ENCODE data around the gene OXSR1. TPM values are rescaled to one million over a fixed set of nuclear protein-coding genes. Genes with fewer than 3 reads are reported as not detected.

The OXSR1 gene
- polyA plus RNA-seq, 2 of the 4 experiments (the other 2 are of a cell fraction), result 30.2 to 44.0 TPM

DNA sequence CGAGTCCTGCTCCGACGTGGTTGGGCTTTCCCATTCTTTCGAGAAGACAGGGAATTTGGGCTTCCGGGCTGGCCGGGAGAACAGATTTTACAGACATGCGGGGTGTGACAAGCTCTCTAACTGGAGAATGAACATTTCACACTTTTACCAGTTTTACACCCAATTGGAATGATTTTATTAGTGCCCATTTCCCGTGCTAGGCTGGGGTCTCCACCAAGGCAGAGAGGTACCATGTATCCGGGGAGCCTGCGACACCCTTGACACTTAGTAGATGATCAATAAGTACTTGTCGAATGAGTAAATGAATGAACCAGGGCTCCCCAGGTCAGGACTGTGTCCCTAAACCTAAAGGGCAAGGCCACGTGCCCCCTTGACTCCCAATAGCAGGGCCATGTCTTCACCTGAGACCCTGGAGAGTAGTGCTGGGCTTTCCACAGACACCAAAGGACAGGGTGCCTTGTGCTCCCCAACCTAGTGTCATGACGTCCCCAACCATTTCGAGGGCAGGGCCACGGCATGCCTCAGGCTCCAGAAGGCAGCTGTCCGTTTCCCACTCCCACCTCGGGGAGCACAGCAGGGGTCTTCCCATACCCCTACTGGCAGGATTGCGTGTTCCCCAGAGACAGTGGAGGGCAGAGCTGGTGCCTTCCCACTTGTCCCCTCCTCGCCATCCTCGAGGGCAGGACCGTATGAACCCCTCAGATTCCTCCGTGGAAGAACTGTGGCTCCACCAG, 27.6 kb upstream of the OXSR1 start:
- Histone ChIP-seq H3K9me3 (no peaks in the 10 kb centered on the region), H3K4me2 (peak overlapping the region; percentile 95), H3K27ac (peak overlapping the region; percentile 88 to 92), H3K4me3 (peak overlapping the region; percentile 71), H3K4me1 (peaks cover 36% of the 10 kb centered on the region)
- no peak for FAIRE-seq
- TF ChIP-seq HOXA7 (CRISPR knock-in tag; IDR thresholded peaks at IDR 0.05), result no peak
- TF ChIP-seq HDAC2 (IDR thresholded peaks at IDR 0.05), result no peak
- TF ChIP-seq ESRRA (IDR thresholded peaks at IDR 0.05; ENCODE audit: borderline replicate concordance, low read length), result no peak
- TF ChIP-seq ZC3H11A (IDR thresholded peaks at IDR 0.05), result no peak
- no peak for TF ChIP-seq SREBF2 (IDR thresholded peaks at IDR 0.05)
- no peak for TF ChIP-seq EHMT2 (IDR thresholded peaks at IDR 0.05; ENCODE audit: low read depth)
- TF ChIP-seq RARB (CRISPR knock-in tag; IDR thresholded peaks at IDR 0.05), result no peak
- no peak for TF ChIP-seq ZFP36 (IDR thresholded peaks at IDR 0.05; ENCODE audit: borderline replicate concordance, partially characterized antibody)
- no peak; the same call in 1 of the 2 replicates for TF ChIP-seq PHF8 (IDR thresholded peaks at IDR 0.05; ENCODE audit: borderline replicate concordance, low read depth)
- TF ChIP-seq, protein P1, sequence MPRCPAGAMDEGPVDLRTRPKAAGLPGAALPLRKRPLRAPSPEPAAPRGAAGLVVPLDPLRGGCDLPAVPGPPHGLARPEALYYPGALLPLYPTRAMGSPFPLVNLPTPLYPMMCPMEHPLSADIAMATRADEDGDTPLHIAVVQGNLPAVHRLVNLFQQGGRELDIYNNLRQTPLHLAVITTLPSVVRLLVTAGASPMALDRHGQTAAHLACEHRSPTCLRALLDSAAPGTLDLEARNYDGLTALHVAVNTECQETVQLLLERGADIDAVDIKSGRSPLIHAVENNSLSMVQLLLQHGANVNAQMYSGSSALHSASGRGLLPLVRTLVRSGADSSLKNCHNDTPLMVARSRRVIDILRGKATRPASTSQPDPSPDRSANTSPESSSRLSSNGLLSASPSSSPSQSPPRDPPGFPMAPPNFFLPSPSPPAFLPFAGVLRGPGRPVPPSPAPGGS (IDR thresholded peaks at IDR 0.05), result no peak
- TF ChIP-seq CEBPB (IDR thresholded peaks at IDR 0.05), result no peak
- TF ChIP-seq KDM1A (IDR thresholded peaks at IDR 0.05; ENCODE audit: low read depth), result no peak
- no peak for TF ChIP-seq KDM5A (IDR thresholded peaks at IDR 0.05)
- no peak for TF ChIP-seq NFE2L2 (conservative IDR thresholded peaks at IDR 0.05; ENCODE audit: low read length)
- TF ChIP-seq JUN (IDR thresholded peaks at IDR 0.05), result no peak; a peak in 2 of 5 replicates
- TF ChIP-seq ZNF302 (CRISPR knock-in tag; IDR thresholded peaks at IDR 0.05), result no peak
- TF ChIP-seq, protein P2, sequence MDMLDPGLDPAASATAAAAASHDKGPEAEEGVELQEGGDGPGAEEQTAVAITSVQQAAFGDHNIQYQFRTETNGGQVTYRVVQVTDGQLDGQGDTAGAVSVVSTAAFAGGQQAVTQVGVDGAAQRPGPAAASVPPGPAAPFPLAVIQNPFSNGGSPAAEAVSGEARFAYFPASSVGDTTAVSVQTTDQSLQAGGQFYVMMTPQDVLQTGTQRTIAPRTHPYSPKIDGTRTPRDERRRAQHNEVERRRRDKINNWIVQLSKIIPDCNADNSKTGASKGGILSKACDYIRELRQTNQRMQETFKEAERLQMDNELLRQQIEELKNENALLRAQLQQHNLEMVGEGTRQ (IDR thresholded peaks at IDR 0.05), result no peak
- TF ChIP-seq BHLHE40 (IDR thresholded peaks at IDR 0.05; ENCODE audit: low read depth, low read length), result no peak
- TF ChIP-seq EP300 (IDR thresholded peaks at IDR 0.05), result no peak
- no peak for TF ChIP-seq TP53 (CRISPR knock-in tag; IDR thresholded peaks at IDR 0.05)
- ATAC-seq, result peak; percentile 1; a peak in 4 of 6 replicates
- ChIA-PET POLR2A (interaction anchor here (1.0 to 4.0 kb wide), 11 partner anchors 10 to 318 kb away, joined by 4 to 75 read pairs (median 6); partner anchors contain the start of genes OXSR1, PLCD1 and XYLB), CTCF (interaction anchor here (0.8 to 3.0 kb wide), 6 partner anchors 9 to 342 kb away, joined by 3 to 19 read pairs (median 4); partner anchors contain the start of genes OXSR1 and XYLB)
- 34% methylated on average over 16 of the region's 22 CpGs for WGBS (ENCODE audit: missing lambda C conversion rate)
- no peak for DNase-seq (ENCODE audit: low read depth in 1 of 2, low spot score in 1 of 2)

GRCh38 chr3:38138349-38139190, 26.8 kb upstream of the OXSR1 start, which contains the start of gene MYD88:
MYD88 (plus strand) TSS chr3:38138661; CDS start chr3:38138701, 40 bp downstream.
- H3K27ac ChIP-seq, result peak within 1 kb of the TSS; percentile 88 to 92
- DNase-seq (ENCODE audit: low read depth in 1 of 2, low spot score in 1 of 2), result peak; percentile 55 to 63
- H3K4me2 ChIP-seq, result peak within 1 kb of the TSS; percentile 95
- peaks cover 29% of the 10 kb centered on the region for H3K4me1 ChIP-seq
- ChIA-PET POLR2A (interaction anchor here (2.1 to 4.0 kb wide), 2 partner anchors 20 to 26 kb away, joined by 9 to 75 read pairs; partner anchors contain the start of gene OXSR1), CTCF (interaction anchor here (0.6 to 3.0 kb wide), 4 partner anchors 15 to 675 kb away, joined by 3 to 19 read pairs (median 4); partner anchors contain the start of gene OXSR1)
- TF ChIP-seq JUN (IDR thresholded peaks at IDR 0.05) (peak in 1 of 2 experiments; percentile 53; a peak in 1 of 5 replicates), E2F6 (IDR thresholded peaks at IDR 0.05; ENCODE audit: borderline replicate concordance, low read depth) (peak; percentile 30; the same call in 1 of the 2 replicates), ZC3H11A (IDR thresholded peaks at IDR 0.05) (no peak), MAZ (IDR thresholded peaks at IDR 0.05; ENCODE audit: borderline replicate concordance, low read depth, low read length) (no peak), JUNB (IDR thresholded peaks at IDR 0.05) (no peak), POLR2A (IDR thresholded peaks at IDR 0.05; ENCODE audit: low read length) (peak; percentile 70), SMC3 (IDR thresholded peaks at IDR 0.05) (0 out of 3 replicates have a peak, but pooled peaks have one; percentile 7), PHF8 (IDR thresholded peaks at IDR 0.05; ENCODE audit: borderline replicate concordance, low read depth) (peak; percentile 69)
- TF ChIP-seq, protein P3, sequence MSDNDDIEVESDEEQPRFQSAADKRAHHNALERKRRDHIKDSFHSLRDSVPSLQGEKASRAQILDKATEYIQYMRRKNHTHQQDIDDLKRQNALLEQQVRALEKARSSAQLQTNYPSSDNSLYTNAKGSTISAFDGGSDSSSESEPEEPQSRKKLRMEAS (IDR thresholded peaks at IDR 0.05), result peak; percentile 41; the same call in 1 of the 2 replicates
- TF ChIP-seq, protein P2 (IDR thresholded peaks at IDR 0.05), result no peak
- no peak for FAIRE-seq
- 12% methylated on average over 32 of the region's 65 CpGs for WGBS (ENCODE audit: missing lambda C conversion rate)
- peak; percentile 44 to 65 for ATAC-seq
- no peaks in the 10 kb centered on the region for H3K9me3 ChIP-seq
- H3K4me3 ChIP-seq, result peak within 1 kb of the TSS; percentile 71
